Activated CD4-positive, alpha-beta memory T cell treated with anti-CD3 and anti-CD28 coated beads for 36 hours (primary cell): ENCODE measurements around the gene MAP4K1. TPM values are rescaled to one million over a fixed set of nuclear protein-coding genes. Genes with fewer than 3 reads are reported as not detected.
A peak's percentile ranks its signal among the peaks of the same experiment; 100 is the strongest.
"Not testable (repeated sequence)": the region's sequence is repeated elsewhere in the genome, so short reads cannot be mapped to it uniquely, and the experiment has no call there.

ENCODE experiments used
- CTCF ChIA-PET: fragments of 350-600 bp; sonication (Branson Sonifier 250); formaldehyde crosslinking; loops from one replicate; lab custom pipeline; 2021; ENCODE audit warnings: antibody characterized with exemption, inconsistent platforms; lab: Charles Lee
- POLR2A ChIA-PET: fragments of 350-600 bp; sonication (Branson Sonifier 250); formaldehyde crosslinking; loops from one replicate; lab custom pipeline; 2021; ENCODE audit warnings: antibody characterized with exemption; lab: Charles Lee
- DNase-seq: peaks from one replicate; pipeline ENCODE4 v3.0.0-alpha.2; 2020
- H3K27ac Mint-ChIP-seq: one replicate; pipeline ENCODE4 v1.8.0; 2021; ENCODE audit warnings: mixed read lengths
- H3K27me3 Mint-ChIP-seq: one replicate; pipeline ENCODE4 v1.8.0; 2021; ENCODE audit warnings: mixed read lengths
- H3K36me3 Mint-ChIP-seq: one replicate; pipeline ENCODE4 v1.8.0; 2021; ENCODE audit warnings: mixed read lengths
- H3K4me1 Mint-ChIP-seq: one replicate; pipeline ENCODE4 v1.8.0; 2021; ENCODE audit warnings: low read depth, mixed read lengths
- H3K4me3 Mint-ChIP-seq: one replicate; pipeline ENCODE4 v1.8.0; 2021; ENCODE audit warnings: mild to moderate bottlenecking, mixed read lengths
- H3K9me3 Mint-ChIP-seq: one replicate; pipeline ENCODE4 v1.8.0; 2021; ENCODE audit warnings: mixed read lengths
- intact Hi-C: fragments of 100-400 bp; cut with micrococcal nuclease; formaldehyde crosslinking; loops from one replicate; pipeline ENCODE4 v1.15.1; 2023
- total RNA-seq, 2 experiments: library from RNA; stranded (reverse); gene quantifications; one replicate each; pipeline ENCODE4 v1.2.3, GENCODE V29; 2021

The MAP4K1 gene
- total RNA-seq, 2 experiments from 2014 or later: 205 TPM

- Mint-ChIP-seq H3K27ac (no peak overlapping the region), H3K4me3 (no peak overlapping the region)
Measured at GRCh38 chr19:38563475-38563874, 54.3 kb downstream of the MAP4K1 start.

GRCh38 chr19:38562096-38562495, 55.7 kb downstream of the MAP4K1 start:
- CTCF ChIA-PET: interaction anchor here (1.8 kb wide), 1 partner anchor 20 kb away, joined by 3 read pairs; no protein-coding TSS in a partner anchor
- intact Hi-C loops: no loop called here
- Mint-ChIP-seq H3K4me1 (peaks cover 52% of the 10 kb centered on the region), H3K4me3 (no peak overlapping the region), H3K9me3 (no peaks in the 10 kb centered on the region), H3K36me3 (peaks cover 2% of the 10 kb centered on the region), H3K27me3 (peaks cover 8% of the 10 kb centered on the region), H3K27ac (no peak overlapping the region)
- no peak for DNase-seq
- POLR2A ChIA-PET: no interaction called here

More at GRCh38 chr19:38563475-38563874, 54.3 kb downstream of the MAP4K1 start:
- no peaks in the 10 kb centered on the region for H3K9me3 Mint-ChIP-seq
- POLR2A ChIA-PET: no interaction called here
- peaks cover 8% of the 10 kb centered on the region for H3K27me3 Mint-ChIP-seq
- H3K4me1 Mint-ChIP-seq: peaks cover 43% of the 10 kb centered on the region
- no peak for DNase-seq
- CTCF ChIA-PET: interaction anchor here (1.8 kb wide), 1 partner anchor 18 kb away, joined by 3 read pairs; no protein-coding TSS in a partner anchor
- intact Hi-C loops: no loop called here
- H3K36me3 Mint-ChIP-seq: peaks cover 2% of the 10 kb centered on the region

GRCh38 chr19:38561658-38562057, 56.1 kb downstream of the MAP4K1 start:
- ChIA-PET CTCF (interaction anchor here (1.8 kb wide), 1 partner anchor 20 kb away, joined by 3 read pairs; no protein-coding TSS in a partner anchor), POLR2A (no interaction called here)
- Mint-ChIP-seq H3K4me1 (peaks cover 56% of the 10 kb centered on the region), H3K36me3 (peaks cover 2% of the 10 kb centered on the region), H3K27me3 (peaks cover 8% of the 10 kb centered on the region), H3K9me3 (no peaks in the 10 kb centered on the region), H3K27ac (no peak overlapping the region), H3K4me3 (no peak overlapping the region)
- DNase-seq: no peak
- intact Hi-C loops: no loop called here

GRCh38 chr19:38561053-38561606, 56.6 kb downstream of the MAP4K1 start:
- no peak for DNase-seq
- POLR2A ChIA-PET: no interaction called here
- Mint-ChIP-seq H3K4me3 (no peak overlapping the region), H3K27me3 (peaks cover 8% of the 10 kb centered on the region), H3K27ac (no peak overlapping the region), H3K36me3 (peaks cover 2% of the 10 kb centered on the region), H3K9me3 (no peaks in the 10 kb centered on the region), H3K4me1 (peaks cover 58% of the 10 kb centered on the region)
- CTCF ChIA-PET: no interaction called here
- intact Hi-C loops: no loop called here

GRCh38 chr19:38559428-38560401, 58.0 kb downstream of the MAP4K1 start:
- peak; percentile 77 for DNase-seq
- intact Hi-C loops: loop anchor here (1.0 to 5.0 kb wide), 7 partner anchors 8 to 293 kb away; partner anchors contain the start of genes EIF3K and MAP4K1
- CTCF ChIA-PET: interaction anchor here (0.6 kb wide), 1 partner anchor 43 kb away, joined by 3 read pairs; no protein-coding TSS in a partner anchor
- Mint-ChIP-seq H3K27me3 (peaks cover 3% of the 10 kb centered on the region), H3K4me1 (peaks cover 58% of the 10 kb centered on the region), H3K36me3 (peaks cover 2% of the 10 kb centered on the region), H3K27ac (peak overlapping the region; percentile 88), H3K4me3 (peak overlapping the region; percentile 49), H3K9me3 (no peaks in the 10 kb centered on the region)
- POLR2A ChIA-PET: no interaction called here

GRCh38 chr19:38558933-38559332, 58.8 kb downstream of the MAP4K1 start:
- DNase-seq, H3K27me3 Mint-ChIP-seq, H3K4me3 Mint-ChIP-seq, POLR2A ChIA-PET, H3K36me3 Mint-ChIP-seq, H3K9me3 Mint-ChIP-seq, H3K27ac Mint-ChIP-seq: not testable (repeated sequence)
- H3K4me1 Mint-ChIP-seq: peaks cover 63% of the 10 kb centered on the region
- intact Hi-C loops: loop anchor here (1.0 to 5.0 kb wide), 7 partner anchors 8 to 293 kb away; partner anchors contain the start of genes EIF3K and MAP4K1
- CTCF ChIA-PET: interaction anchor here (0.6 kb wide), 1 partner anchor 42 kb away, joined by 3 read pairs; no protein-coding TSS in a partner anchor

GRCh38 chr19:38557205-38557799, 60.5 kb downstream of the MAP4K1 start:
- Mint-ChIP-seq H3K9me3 (no peaks in the 10 kb centered on the region), H3K4me1 (peaks cover 65% of the 10 kb centered on the region), H3K4me3 (peak overlapping the region; percentile 39), H3K27ac (peak overlapping the region; percentile 53), H3K36me3 (peaks cover 2% of the 10 kb centered on the region), H3K27me3 (peaks cover 1% of the 10 kb centered on the region)
- POLR2A ChIA-PET: no interaction called here
- DNase-seq: peak; percentile 75
- CTCF ChIA-PET: interaction anchor here (1.3 to 2.5 kb wide), 5 partner anchors 12 to 81 kb away, joined by 3 to 9 read pairs (median 5); partner anchors contain the start of genes EIF3K and MAP4K1
- intact Hi-C loops: loop anchor here (5.0 kb wide), 2 partner anchors 60 to 295 kb away; partner anchors contain the start of genes EIF3K and MAP4K1

- DNase-seq: no peak
Measured at GRCh38 chr19:38556521-38557174, 61.1 kb downstream of the MAP4K1 start.

GRCh38 chr19:38555200-38555599, 62.6 kb downstream of the MAP4K1 start:
- intact Hi-C loops: loop anchor here (5.0 kb wide), 2 partner anchors 62 to 297 kb away; partner anchors contain the start of genes EIF3K and MAP4K1
- ChIA-PET POLR2A (no interaction called here), CTCF (interaction anchor here (0.6 kb wide), 1 partner anchor 59 kb away, joined by 3 read pairs; no protein-coding TSS in a partner anchor)
- no peaks in the 10 kb centered on the region for H3K9me3 Mint-ChIP-seq
- peaks cover 2% of the 10 kb centered on the region for H3K36me3 Mint-ChIP-seq
- no peak for DNase-seq
- peaks cover 60% of the 10 kb centered on the region for H3K4me1 Mint-ChIP-seq
- H3K27me3 Mint-ChIP-seq: peaks cover 1% of the 10 kb centered on the region
- no peak overlapping the region for H3K4me3 Mint-ChIP-seq
- H3K27ac Mint-ChIP-seq: no peak overlapping the region

More at GRCh38 chr19:38556521-38557174, 61.1 kb downstream of the MAP4K1 start:
- H3K4me3 Mint-ChIP-seq: no peak overlapping the region
- ChIA-PET POLR2A (no interaction called here), CTCF (interaction anchor here (0.6 to 2.5 kb wide), 5 partner anchors 61 to 1235 kb away, joined by 3 to 9 read pairs (median 5); partner anchors contain the start of genes EIF3K and MAP4K1)
- peaks cover 1% of the 10 kb centered on the region for H3K27me3 Mint-ChIP-seq
- H3K36me3 Mint-ChIP-seq: peaks cover 2% of the 10 kb centered on the region
- H3K4me1 Mint-ChIP-seq: peaks cover 61% of the 10 kb centered on the region
- no peaks in the 10 kb centered on the region for H3K9me3 Mint-ChIP-seq
- H3K27ac Mint-ChIP-seq: no peak overlapping the region
- intact Hi-C loops: loop anchor here (5.0 kb wide), 2 partner anchors 61 to 296 kb away; partner anchors contain the start of genes EIF3K and MAP4K1

- no peaks in the 10 kb centered on the region for H3K36me3 Mint-ChIP-seq
- H3K27ac Mint-ChIP-seq: no peak overlapping the region
- no peaks in the 10 kb centered on the region for H3K9me3 Mint-ChIP-seq
- no peak overlapping the region for H3K4me3 Mint-ChIP-seq
- intact Hi-C loops: loop anchor here (5.0 kb wide), 2 partner anchors 63 to 298 kb away; partner anchors contain the start of genes EIF3K and MAP4K1
- no peaks in the 10 kb centered on the region for H3K27me3 Mint-ChIP-seq
- ChIA-PET POLR2A (no interaction called here), CTCF (interaction anchor here (0.6 kb wide), 1 partner anchor 80 kb away, joined by 4 read pairs; no protein-coding TSS in a partner anchor)
- peaks cover 55% of the 10 kb centered on the region for H3K4me1 Mint-ChIP-seq
- peak; percentile 59 for DNase-seq
Measured at GRCh38 chr19:38554676-38555141, 63.0 kb downstream of the MAP4K1 start.
